Measurements from ENCODE around the gene LRRC8A. TPM values are rescaled to one million over a fixed set of nuclear protein-coding genes. Genes with fewer than 3 reads are reported as not detected.

The LRRC8A gene
- 10 to 100 TPM in 4 of 6 donors, 1 to 10 TPM in 2; 8.7 to 20.4 (median 10.4) TPM for total RNA-seq
- 10 to 100 TPM in 1 of 2 donors, 1 to 10 TPM in 1; 9.2 to 10.1 TPM for polyA plus RNA-seq

DNA sequence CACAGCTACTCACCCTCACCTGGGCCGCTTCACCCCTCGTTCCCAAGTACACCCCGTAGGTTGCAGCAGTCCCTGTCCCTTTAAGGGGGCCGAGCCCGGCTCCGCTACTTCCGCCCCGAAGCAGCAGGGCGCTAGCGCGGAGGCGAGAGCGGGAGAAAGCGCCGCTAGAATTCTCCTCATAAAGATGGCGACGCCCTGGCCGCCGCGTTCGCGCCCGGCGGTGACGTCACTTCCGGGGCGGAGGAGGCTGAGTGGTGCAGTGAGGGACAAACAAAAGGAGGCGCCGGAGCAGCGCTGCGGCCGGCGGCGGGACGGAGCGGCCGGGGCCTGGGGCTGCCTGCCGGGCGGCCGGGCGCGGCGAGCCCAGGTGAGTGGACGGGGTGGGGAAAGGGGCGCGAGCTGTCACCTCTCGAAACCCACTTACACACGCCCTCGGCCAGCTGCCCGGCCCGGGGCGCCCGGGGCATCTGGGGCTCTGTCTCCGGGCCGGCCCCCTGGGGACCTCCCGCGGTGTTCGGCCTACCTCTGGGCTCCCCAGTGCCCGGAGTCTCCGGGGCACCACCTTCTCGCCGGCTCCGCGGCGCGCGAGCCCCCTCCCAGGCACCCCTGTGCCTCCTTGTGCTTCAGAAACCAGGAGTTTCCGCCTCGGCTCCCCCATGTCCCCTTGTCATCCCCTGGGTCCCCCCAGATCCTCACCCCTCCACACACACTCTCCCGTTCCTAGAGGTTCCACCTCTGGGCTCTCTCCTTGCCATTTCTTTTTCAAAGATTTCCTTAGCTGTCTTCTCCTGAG is at the start of gene LRRC8A, which contains the start of gene KYAT1:
Gene LRRC8A, plus strand, starts transcription at position 250 of the 793 bp plus-strand sequence. CDS start 25,032 bp downstream, outside the sequence.
Gene KYAT1, minus strand, starts transcription at position 67 of the 793 bp plus-strand sequence. CDS start 36,545 bp downstream, outside the sequence.
- DNase-seq (peak; percentile 96 to 99 (median 98)), ATAC-seq (peak; percentile 90 to 96 (median 94)), FAIRE-seq (no peak)
- peak within 1 kb of the TSS; percentile 85 to 97 (median 92) for H3K27ac ChIP-seq
- H3K4me3 ChIP-seq, result peak within 1 kb of the TSS; percentile 84 to 94 (median 93)
- no peaks in the 10 kb centered on the region for H3K9me3 ChIP-seq
- WGBS, 2 donors, result 1% methylated on average over 52 to 69 of the region's 70 CpGs
- TF ChIP-seq, protein P1, sequence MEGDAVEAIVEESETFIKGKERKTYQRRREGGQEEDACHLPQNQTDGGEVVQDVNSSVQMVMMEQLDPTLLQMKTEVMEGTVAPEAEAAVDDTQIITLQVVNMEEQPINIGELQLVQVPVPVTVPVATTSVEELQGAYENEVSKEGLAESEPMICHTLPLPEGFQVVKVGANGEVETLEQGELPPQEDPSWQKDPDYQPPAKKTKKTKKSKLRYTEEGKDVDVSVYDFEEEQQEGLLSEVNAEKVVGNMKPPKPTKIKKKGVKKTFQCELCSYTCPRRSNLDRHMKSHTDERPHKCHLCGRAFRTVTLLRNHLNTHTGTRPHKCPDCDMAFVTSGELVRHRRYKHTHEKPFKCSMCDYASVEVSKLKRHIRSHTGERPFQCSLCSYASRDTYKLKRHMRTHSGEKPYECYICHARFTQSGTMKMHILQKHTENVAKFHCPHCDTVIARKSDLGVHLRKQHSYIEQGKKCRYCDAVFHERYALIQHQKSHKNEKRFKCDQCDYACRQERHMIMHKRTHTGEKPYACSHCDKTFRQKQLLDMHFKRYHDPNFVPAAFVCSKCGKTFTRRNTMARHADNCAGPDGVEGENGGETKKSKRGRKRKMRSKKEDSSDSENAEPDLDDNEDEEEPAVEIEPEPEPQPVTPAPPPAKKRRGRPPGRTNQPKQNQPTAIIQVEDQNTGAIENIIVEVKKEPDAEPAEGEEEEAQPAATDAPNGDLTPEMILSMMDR (IDR thresholded peaks at IDR 0.05), result no peak
- peaks cover 0 to 11% (median 6%) of the 10 kb centered on the region in 3 donors for H3K4me1 ChIP-seq
- no peaks in the 10 kb centered on the region for H3K27me3 ChIP-seq
- peaks cover 0 to 10% (median 0%) of the 10 kb centered on the region in 3 donors for H3K36me3 ChIP-seq
- intact Hi-C loops (cut with DNase I), result no loop called here

DNA sequence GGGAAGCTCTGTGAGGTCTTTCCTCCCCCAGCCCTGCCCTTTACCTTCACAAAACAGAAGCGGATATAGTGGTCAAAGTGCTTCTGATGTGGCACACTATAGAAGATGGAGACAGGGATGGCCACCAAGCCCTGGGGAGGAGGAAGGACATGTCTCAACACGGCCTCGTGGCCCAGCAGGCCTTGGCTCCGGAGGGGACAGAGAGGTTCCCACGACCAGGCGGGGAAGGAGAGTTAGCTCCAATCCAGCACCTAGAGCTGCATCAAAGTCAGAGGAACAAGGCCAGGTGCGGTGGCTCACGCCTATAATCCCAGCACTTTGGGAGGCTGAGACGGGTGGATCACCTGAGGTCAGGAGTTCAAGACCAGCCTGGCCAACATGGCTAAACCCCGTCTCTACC is 48.2 kb upstream of the LRRC8A start:
- Histone ChIP-seq H3K4me1 (peaks cover 0 to 8% (median 3%) of the 10 kb centered on the region in 3 donors), H3K27ac (no peak overlapping the region), H3K9me3 (no peaks in the 10 kb centered on the region), H3K4me3 (no peak overlapping the region), H3K36me3 (no peaks in the 10 kb centered on the region), H3K27me3 (no peaks in the 10 kb centered on the region)
- TF ChIP-seq, protein P1 (IDR thresholded peaks at IDR 0.05), result no peak
- intact Hi-C loops (cut with DNase I), result no loop called here
- WGBS, 2 donors, result 91 to 96% methylated on average over 10 of the region's 10 CpGs
- no peak for ATAC-seq
- no peak for FAIRE-seq
- peak in 1 of 6 donors; percentile 30 for DNase-seq

GRCh38 chr9:128835246-128836210 is 46.4 kb upstream of the LRRC8A start:
- intact Hi-C loops (cut with DNase I), result no loop called here
- 95 to 96% methylated on average over 28 of the region's 28 CpGs for WGBS, 2 donors
- no peak overlapping the region for H3K27ac ChIP-seq
- H3K27me3 ChIP-seq, result no peaks in the 10 kb centered on the region
- FAIRE-seq (no peak), ATAC-seq (no peak), DNase-seq (peak in 1 of 6 donors; percentile 60)
- no peaks in the 10 kb centered on the region for H3K9me3 ChIP-seq
- no peak overlapping the region for H3K4me3 ChIP-seq
- TF ChIP-seq, protein P1 (IDR thresholded peaks at IDR 0.05), result no peak
- H3K36me3 ChIP-seq, result no peaks in the 10 kb centered on the region
- H3K4me1 ChIP-seq, result no peaks in the 10 kb centered on the region

- Histone ChIP-seq H3K27ac (no peak overlapping the region), H3K9me3 (no peaks in the 10 kb centered on the region), H3K27me3 (no peaks in the 10 kb centered on the region), H3K4me3 (no peak overlapping the region), H3K4me1 (no peaks in the 10 kb centered on the region), H3K36me3 (no peaks in the 10 kb centered on the region)
- intact Hi-C loops (cut with DNase I), result no loop called here
- ATAC-seq, result no peak
- peak in 1 of 6 donors; percentile 35 for DNase-seq
- TF ChIP-seq, protein P1 (IDR thresholded peaks at IDR 0.05), result no peak
- 88 to 92% methylated on average over 14 of the region's 14 CpGs for WGBS, 2 donors
- FAIRE-seq, result no peak
These were observed 45.3 kb upstream of the LRRC8A start for GRCh38 chr9:128836509-128837145.

Measured in pancreas (tissue), 10 donors.